ENCODE measurements around the gene DLGAP4. TPM values are rescaled to one million over a fixed set of nuclear protein-coding genes. Genes with fewer than 3 reads are reported as not detected.
A peak's percentile ranks its signal among the peaks of the same experiment; 100 is the strongest.
"Not testable (repeated sequence)": the region's sequence is repeated elsewhere in the genome, so short reads cannot be mapped to it uniquely, and the experiment has no call there.

Gene DLGAP4
- total RNA-seq, 1 donor from 2014 or later, result 22.0 TPM

- FAIRE-seq, result no peak
- no peak for DNase-seq (ENCODE audit: low spot score in 2 of 2)
Observed at GRCh38 chr20:36463212-36464061, 157.3 kb downstream of the DLGAP4 start.

GRCh38 chr20:36465109-36466080, 159.3 kb downstream of the DLGAP4 start:
- no peak for FAIRE-seq
- peak in 1 of 2 donors; percentile 37 for DNase-seq (ENCODE audit: low spot score in 2 of 2)

- DNase-seq (ENCODE audit: low spot score in 2 of 2), result no peak
- FAIRE-seq, result no peak
Observed at GRCh38 chr20:36466089-36466488, 159.9 kb downstream of the DLGAP4 start.

GRCh38 chr20:36467076-36467999, 161.2 kb downstream of the DLGAP4 start:
- peak in 1 of 2 donors; percentile 34 for DNase-seq (ENCODE audit: low spot score in 2 of 2)
- FAIRE-seq, result no peak

- peak; percentile 34 to 49 for DNase-seq (ENCODE audit: low spot score in 2 of 2)
- FAIRE-seq, result no peak
Observed at GRCh38 chr20:36468149-36469000, 162.2 kb downstream of the DLGAP4 start.

GRCh38 chr20:36469973-36470372, 163.8 kb downstream of the DLGAP4 start:
- FAIRE-seq (no peak), DNase-seq (ENCODE audit: low spot score in 2 of 2) (no peak)

GRCh38 chr20:36471885-36472636, 165.9 kb downstream of the DLGAP4 start:
- FAIRE-seq (no peak), DNase-seq (ENCODE audit: low spot score in 2 of 2) (no peak)

- DNase-seq (ENCODE audit: low spot score in 2 of 2) (no peak), FAIRE-seq (no peak)
Observed at GRCh38 chr20:36472637-36473090, 166.5 kb downstream of the DLGAP4 start.

GRCh38 chr20:36473164-36473563, 167.0 kb downstream of the DLGAP4 start:
- FAIRE-seq (no peak), DNase-seq (ENCODE audit: low spot score in 2 of 2) (no peak)

- FAIRE-seq, result no peak
- DNase-seq (ENCODE audit: low spot score in 2 of 2), result no peak
Observed at GRCh38 chr20:36474563-36474962, 168.4 kb downstream of the DLGAP4 start.

GRCh38 chr20:36475054-36475453, 168.9 kb downstream of the DLGAP4 start:
- not testable (repeated sequence) for FAIRE-seq; DNase-seq (ENCODE audit: low spot score in 2 of 2)

- FAIRE-seq (no peak), DNase-seq (ENCODE audit: low spot score in 2 of 2) (no peak)
Observed at GRCh38 chr20:36477475-36477874, 171.3 kb downstream of the DLGAP4 start.

- no peak for FAIRE-seq
- DNase-seq (ENCODE audit: low spot score in 2 of 2), result no peak
Observed at GRCh38 chr20:36478137-36478905, 172.2 kb downstream of the DLGAP4 start.

- DNase-seq (ENCODE audit: low spot score in 2 of 2), result no peak
Observed at GRCh38 chr20:36479938-36480337, 173.8 kb downstream of the DLGAP4 start.

GRCh38 chr20:36480456-36481048, 174.4 kb downstream of the DLGAP4 start:
- FAIRE-seq (no peak), DNase-seq (ENCODE audit: low spot score in 2 of 2) (no peak)

More at GRCh38 chr20:36479938-36480337, 173.8 kb downstream of the DLGAP4 start:
- no peak for FAIRE-seq

GRCh38 chr20:36481380-36482043, 175.4 kb downstream of the DLGAP4 start:
- no peak for FAIRE-seq
- DNase-seq (ENCODE audit: low spot score in 2 of 2), result no peak

Data from frontal cortex (tissue), 4 donors.